GM19025 (cell line): Measurements from ENCODE around the gene RTL10.

Experiments used
- ATAC-seq: cut with Tn5 transposase; IDR thresholded peaks from one replicate; pipeline ENCODE4 v1.9.1; 2021; ENCODE audit warnings: mild to moderate bottlenecking, low read depth, moderate library complexity; ENCODE audit not compliant: unreplicated experiment

RTL10 gene

DNA sequence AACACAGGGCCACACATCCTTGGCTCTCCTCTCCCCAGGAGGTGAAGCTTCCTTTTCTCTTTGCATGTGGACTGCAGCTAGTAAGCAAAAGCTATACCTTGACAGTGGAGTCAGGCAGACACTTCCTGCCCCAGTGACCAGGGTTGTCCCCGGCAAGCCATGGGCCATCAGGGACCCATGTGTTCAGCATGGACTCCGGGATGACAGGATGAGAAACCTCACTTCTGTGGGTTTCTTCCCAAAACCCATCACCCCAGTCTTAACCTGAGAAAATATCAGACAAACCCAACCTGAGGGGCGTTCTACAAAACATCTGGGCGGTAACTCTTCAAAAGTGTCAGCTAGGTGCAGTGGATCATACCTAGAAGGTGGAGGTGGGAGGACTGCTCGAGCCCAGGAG is 40.2 kb downstream of the RTL10 start:
- ATAC-seq: no peak

DNA sequence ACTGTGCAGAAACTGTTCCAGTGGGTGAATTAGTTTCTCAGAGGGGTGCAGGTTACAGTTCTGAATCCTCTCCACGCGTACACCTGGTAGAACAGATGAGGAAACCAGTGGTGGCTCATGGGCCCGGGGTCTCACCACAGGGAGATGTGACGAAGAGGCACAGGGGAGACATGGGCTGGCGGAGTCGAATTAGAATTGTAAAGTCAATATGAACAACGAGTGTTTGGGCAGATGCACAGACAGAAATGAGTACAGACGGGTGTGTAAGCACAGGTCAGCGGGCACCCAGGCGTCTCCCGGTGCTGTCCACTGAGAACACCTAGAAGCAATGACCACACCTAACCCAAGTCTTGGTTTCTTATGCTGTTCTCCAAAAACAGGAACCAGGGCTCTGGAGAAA is 41.8 kb downstream of the RTL10 start:
- no peak for ATAC-seq

DNA sequence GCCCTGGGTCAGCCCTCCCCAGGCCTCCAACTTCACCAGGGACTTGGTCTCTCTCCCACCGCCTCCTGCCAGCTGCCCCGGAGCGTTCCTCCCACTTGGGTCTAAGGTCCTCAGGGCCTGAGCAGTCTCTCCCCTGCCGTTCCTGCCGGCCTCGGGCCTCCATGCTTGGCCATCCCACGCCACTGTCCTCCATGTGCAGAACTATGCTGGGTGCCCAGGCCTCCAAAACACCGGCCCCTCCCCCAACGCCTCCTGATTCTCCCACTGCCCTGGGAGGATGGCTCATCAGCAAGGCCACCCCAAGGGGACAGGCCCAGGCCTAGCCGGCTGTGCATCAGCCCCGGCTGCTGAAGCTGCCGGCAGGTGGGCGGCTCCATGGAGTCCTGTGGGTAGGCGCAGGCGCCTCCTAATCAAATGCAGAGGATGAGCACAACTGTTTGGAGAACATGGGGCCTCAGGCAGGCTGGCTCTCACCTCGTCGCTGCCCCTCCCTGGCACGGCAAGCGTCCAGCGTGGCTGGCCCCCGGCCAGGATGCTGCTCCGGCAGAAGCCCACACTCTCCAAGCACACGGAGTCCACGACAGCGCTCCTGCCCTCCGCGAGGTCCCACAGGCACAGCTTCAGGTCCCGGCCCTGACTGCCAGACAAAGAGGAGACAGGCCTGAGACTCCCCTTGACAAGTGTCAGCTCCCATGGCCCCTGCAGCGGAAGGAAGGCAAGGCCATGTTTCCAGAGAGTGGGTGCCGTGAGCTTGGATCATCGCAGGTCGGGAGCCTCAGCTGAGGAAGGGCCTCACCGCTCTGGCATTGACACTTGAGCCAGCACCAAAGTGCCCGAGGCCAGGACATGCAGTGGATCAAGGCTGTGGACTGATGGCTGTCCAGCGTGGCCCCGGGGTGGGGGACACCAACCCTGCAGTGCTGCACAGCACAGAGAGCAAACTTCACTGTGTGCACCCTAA is 42.6 kb downstream of the RTL10 start:
- no peak for ATAC-seq

DNA sequence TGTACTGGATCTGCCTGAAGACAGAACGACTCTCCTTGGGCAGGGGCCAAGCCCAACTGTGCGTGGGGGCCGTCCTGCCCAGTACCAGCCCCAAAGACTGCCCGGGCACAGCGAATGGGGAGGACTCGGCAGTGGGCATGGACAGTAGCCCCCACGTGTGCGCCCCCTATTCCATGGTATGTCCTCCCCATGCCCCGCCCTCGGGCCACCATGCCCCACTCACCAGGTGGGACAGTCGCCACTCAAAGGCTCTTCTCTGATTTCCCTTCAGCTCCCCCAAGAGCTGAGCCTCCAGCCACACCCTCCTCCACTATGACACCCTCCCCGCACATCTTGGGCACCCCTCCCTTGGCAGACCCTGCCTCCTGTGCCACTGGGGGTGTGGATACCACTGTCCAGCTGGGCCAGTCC is 43.5 kb downstream of the RTL10 start:
- no peak for ATAC-seq

DNA sequence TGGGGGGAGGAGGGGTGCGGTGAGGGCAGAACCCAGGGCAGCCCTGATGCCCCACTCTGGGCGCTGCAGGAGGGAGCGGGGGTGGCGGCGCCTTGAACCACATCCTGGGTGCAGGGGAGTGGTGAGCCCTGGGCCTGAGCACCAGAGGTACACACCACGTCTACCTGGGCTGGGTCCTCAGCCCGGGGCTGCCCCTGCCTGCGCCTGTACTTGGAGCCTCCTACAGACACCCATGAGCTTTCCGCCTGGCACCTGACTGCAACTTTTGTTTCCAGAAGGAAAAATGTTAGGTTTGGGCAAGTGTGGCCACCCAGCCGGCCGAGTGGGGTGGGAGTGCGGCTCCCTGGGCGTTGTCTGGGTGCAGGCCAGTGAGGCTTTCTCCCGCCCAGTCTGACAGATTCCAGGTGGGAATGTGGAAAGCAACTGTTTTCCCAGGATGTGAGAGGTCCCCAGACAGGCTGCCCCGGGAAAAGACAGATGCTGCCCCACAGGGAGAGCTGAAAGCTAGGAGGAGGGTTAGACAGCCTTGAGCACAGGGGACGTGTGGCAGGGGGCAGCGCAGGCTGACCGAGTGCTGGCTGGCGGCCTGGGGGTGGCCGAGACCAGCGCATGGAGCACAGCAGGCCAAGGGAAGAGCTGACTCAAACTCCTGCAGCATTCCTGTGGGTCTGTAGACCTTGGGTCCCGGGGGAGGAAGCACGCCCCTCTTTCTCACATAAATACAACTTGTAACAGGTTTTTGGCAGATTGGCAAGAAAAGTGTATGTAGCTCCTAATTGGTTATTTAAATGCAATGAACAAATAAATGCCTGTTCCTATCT is 44.1 kb downstream of the RTL10 start:
- no peak for ATAC-seq

DNA sequence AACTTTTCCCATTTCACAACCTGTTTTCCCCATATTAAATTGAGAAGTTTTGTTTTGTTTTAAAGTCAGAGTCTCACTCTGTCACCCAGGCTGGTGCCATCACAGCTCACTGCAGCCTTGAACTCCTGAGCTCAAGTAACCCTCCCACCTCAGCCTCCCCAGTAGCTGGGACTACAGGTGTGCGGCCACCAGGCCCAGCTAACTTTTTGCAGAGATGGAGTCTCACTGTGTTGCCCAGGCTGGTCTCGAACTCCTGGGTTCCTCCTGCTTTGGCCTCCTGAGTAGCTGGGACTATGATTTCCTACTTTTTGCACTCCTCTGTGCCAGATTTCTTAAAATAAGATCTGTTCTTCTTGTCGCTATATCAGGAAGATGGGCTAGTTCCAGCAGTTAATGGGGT is 44.9 kb downstream of the RTL10 start:
- no peak for ATAC-seq

DNA sequence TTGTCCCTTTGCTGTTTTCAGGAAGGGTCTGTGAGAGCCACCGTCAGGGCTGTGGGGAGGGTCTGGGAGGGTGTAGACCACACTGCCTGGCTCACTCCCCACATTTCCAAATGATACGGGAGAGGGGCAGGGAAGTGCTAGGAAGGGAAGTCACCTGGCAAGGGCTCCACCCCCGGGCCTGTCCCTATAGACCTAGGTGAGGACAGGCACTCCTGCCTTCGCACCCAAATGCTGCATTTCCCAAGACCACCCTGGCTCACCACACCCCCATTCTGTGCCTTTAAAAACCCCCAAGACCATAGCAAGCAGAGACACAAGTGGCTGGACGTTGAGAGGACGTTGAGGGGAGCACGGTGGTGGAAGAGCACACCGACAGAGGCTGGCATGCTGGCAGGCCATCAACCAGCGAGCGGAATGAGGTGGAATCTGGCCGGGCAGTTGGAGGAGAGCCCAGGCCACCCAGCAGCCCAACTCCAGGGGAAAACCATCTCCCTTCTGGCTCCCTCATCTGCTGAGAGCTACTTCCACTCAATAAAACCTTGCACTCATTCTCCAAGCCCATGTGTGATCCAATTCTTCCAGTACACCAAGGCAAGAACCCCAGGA is 45.7 kb downstream of the RTL10 start:
- no peak for ATAC-seq

DNA sequence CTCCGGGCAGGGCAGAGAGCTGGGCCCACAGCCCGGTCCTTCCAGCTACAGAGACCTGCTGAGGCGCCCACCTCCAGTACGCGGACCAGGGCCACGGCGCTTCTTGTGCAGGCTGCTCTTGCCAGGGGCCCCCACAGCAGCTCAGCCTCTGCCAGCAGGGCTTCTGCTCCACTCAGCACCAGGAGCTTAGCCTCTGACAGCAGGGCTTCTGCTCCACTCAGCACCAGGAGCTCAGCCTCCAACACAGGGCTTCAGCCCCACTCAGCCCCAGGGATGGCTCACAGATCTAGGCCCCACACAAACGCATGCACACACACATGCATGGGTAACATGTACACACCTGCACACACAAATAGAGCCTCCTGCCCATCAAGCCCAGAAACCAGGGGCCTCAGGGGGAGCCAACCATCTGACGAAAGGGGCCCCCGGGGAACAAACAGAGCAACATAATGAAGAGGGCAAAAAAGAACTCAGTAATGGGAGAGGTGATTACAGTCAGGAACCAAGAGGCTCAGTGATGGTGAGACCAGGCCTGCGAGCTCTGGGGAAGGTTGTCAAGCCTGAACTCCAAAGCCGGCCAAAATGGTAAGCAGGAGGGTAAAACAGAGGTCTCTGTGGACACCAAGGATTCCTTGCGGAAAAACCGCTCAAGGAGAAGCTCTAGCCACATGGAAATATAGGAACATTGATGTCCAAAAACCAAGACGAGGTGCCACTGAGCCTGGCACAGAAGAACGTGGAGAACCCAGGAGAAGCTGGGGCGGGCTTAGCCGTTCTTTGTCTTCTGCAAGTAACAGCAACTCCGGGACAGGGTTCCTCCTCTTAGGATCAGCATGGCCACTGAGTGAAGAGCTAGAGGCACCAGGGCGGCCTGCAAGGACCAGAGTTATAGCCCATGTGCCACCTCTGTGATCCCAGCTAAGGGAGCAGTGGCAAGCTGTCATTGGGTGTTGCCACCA is 46.5 kb downstream of the RTL10 start:
- ATAC-seq: no peak

DNA sequence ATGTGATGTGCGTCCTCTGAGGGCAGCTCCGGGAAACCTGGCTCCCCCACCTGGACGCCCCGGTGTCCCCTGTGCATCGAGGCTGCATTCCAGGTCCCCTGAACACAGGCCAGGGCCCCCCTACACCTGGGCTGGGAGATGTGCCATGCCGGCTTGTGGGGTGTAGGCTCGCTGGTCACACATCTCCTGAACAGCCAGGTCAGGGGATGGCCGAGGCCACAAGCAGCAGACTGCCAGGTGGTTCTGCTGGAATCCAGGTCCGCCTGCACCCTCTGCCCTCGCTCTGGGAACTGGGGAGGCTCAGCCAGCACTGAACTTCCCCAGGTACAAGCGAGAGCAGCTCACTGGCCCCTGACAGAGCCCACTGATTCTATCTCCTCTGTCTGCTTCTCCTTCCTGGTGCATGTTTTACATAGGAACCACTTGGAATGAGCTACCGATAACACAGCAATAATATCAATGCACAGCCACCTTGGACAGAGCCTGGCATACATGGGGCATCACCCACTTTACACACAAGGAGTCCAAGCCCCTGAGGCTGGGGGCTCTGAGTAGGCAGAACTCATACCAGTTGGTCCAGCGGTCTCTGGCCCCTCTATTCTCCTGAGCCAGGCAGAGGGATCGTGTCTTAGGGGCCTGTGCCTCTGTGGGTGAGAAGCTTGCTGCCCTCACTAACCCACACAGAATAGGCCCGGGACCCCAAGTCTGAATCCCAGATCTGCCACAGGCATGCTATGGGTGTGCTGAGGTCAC is 47.3 kb downstream of the RTL10 start:
- no peak for ATAC-seq

DNA sequence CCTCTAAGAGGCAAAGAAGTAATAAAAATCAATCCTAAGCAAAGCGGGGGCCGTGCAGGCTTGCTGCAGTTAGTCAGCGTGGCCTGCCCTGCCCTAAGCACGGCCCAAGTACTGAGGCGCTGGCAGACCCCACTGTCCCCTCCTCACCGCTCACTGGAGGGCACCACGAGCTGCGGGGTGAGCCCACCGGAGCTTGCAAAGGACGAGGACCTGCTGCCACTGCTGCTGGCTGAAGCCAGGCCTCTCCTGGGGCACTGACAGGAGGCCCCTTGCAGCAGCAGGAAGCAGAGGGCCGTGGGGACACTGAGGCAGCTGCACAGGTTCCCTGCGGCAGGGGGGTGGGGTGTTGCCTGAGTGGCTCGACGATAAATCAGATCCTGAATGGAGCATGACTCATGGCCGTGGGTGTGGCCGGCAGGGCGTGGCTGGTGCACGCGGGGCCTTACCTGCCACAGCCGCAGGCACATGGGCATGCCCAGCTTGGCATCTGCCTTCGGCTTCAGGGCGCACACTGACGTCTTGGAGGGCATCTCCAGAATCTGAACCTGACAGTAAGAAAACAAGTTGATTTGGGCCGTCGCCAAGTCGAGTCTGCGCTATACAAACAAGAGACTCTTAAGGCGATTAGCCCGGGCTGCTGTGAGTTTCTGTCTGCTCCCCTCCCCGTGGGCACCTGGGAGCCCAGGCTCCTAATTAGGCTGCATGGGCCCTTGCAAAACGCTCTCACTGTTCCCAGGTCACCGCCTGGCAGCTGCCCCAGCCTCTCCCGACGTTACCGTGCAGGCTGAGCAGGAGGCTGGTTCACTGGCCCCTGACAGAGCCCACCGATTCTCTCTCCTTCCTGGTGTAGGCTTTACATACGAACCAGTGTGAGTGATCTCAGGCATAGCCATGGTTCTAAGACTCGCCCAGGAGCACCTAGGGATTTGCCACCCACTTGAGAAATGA is 48.2 kb downstream of the RTL10 start:
- no peak for ATAC-seq

DNA sequence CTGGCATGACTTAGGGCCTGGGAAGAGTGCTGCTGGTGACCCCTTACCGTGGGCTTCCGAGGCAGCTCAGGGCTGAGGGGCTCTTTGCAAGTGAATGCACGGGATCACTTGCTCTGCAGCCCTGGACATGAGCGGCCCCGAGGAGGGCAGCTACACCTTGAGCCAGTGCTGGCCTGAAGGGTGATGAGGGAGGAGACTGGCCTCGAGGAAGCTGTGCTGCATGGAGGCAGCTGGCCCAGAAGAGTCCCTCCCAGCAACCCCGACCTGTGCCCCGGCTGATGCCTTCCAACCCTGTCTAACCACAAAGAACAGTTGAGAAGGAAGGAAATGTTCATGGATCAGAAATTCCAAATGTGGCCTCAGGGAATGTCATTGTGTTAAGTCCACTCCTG is 48.9 kb downstream of the RTL10 start:
- ATAC-seq: no peak
